Endometrial microvascular endothelial cells (primary cell): ENCODE measurements around the gene LSR. TPM values are rescaled to one million over a fixed set of nuclear protein-coding genes. Genes with fewer than 3 reads are reported as not detected.
"Not testable (repeated sequence)": the region's sequence is repeated elsewhere in the genome, so short reads cannot be mapped to it uniquely, and the experiment has no call there.

Experiments
- in situ Hi-C: cut with HindIII; loops from 2 replicates; pipeline ENCODE4 v1.10.0; 2017; ENCODE audit warnings: low sequenced_read_pairs, low pct_unique_long_range_greater_than_20kb; ENCODE audit errors: inconsistent ontology term
- total RNA-seq: library from RNA; depleted of rRNA; stranded (reverse); fragments of >200 nt; gene quantifications from one replicate; pipeline ENCODE4 v1.2.3, GENCODE V29; 2015; ENCODE audit errors: inconsistent ontology term

LSR gene
- total RNA-seq, 1 donor from 2014 or later = 0.09 TPM

DNA sequence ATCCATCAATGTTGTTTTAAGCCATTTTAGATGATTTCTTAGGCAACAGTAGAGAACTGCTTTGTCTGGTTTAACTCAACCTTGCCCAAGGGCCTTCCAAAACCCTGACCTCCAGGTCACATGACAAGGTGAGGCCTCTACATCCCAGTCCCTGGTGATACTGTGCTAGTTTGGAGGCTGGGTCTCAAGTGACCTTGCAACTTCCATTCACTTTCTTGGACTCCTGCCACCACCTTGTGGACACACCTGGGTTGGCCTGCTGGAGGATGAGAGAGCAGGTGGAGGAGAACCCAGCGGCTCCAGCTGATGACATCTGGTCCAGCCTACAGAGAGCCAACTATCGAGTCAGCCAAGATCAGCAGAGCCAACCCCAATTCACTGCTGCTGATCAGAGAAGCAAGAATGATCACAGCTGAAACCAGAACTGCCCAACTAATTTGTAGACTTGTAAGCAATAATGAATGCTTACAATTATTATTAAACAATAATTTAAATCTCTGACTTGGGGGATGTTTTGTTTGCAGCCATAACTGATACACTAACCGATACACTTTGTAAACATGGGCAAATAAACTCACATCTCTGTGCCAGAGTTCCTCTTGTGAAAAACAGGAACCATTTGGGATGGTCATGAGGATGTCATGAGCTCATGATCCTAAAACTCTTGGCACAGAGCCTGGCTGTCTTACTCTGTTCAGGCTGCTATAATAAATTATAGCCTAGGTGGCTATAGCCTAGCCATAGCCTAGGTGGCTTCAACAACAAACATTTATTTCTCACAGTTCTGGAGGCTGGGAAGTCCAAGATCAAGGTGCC, 31.8 kb upstream of the LSR start:
- in situ Hi-C loops = no loop called here

DNA sequence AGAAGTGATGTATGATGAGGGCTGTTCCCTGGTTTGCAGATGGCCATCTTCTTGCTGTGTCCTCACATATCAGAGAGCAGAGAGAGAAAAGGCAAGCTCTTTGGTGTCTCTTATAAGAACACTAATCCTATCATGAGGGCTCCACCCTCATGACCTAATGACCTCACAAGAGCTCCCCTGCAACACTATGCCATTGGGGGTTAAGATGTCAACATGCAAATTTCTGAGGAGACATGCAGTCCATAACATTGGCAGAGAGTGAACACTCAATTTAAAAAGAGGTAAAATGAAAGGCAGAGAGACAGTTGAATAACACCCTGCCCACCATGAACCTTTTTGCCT, 31.2 kb upstream of the LSR start:
- in situ Hi-C loops = no loop called here

DNA sequence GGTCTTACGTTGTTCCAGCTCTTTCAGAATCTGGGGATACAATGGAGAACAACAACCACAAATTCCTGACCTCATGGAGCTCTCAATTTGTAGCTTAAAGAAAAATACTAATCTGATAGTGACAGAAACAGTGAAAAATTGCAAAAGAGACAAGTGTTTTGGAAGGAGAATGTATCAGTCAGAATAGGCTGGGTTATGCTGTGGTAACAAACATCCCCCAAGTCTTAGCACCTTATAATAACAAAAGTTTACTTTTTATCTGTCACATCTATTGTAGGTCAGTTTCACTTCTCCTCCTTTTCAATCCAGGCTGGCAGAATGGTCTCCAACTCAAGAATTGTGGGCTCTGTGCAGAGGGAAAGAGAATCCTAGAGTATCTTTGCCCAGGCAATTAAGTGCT, 29.8 kb upstream of the LSR start:
- in situ Hi-C loops = no loop called here

DNA sequence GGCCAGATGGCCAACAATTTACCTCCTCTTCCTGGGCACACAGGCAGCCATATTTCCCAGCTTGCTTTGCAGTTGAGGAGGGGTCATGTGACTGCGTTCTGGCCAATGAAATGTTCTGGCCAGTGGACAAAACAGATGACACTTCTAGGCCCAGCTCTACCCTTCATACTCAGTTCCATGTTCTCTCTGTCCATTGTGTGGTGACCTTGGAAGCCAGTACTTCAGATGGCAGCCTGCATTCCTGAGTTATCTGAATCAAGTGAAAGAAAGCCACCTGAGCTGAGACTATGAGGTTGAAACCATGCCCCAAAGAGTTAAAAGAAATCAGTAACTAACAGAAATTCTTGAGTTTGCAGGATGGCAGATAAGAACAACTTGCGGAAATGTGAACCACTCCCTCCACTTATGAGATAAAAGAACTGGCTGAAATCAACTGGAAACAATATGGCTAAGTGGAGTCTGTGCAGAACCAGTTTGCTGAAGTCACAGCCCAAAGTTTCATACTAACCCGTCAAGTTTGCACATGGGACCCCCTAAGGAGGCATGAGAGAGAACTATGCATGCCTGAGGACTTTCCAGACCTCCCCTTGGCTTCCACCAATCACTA, 28.4 kb upstream of the LSR start:
- in situ Hi-C loops = no loop called here

DNA sequence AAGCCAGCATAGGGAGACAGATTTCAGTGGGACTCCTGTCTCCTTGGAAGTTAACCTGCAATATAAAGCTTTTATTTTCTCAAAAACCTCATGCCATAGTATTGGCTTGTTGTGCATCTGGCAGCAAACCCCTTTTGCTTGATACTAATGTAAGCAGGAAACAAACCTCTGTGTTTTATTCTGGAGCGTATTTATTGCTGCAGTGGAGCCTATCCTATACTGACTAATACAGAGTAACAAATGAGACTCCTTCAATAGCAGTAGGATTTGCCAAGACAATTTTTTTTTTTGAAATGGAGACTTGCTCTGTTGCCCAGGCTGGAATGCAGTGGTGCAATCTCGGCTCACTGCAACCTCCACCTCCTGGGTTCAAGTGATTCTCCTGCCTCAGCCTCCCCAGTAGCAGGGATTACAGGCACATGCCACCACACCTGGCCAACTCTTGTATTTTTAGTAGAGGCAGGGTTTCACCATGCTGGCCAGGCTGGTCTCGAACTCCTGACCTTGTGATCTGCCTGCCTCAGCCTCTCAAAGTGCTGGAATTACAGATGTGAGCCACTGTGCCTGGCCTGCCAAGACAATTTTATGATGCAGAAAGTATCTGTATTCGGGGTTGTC, 27.7 kb upstream of the LSR start:
- in situ Hi-C loops = not testable (repeated sequence)

DNA sequence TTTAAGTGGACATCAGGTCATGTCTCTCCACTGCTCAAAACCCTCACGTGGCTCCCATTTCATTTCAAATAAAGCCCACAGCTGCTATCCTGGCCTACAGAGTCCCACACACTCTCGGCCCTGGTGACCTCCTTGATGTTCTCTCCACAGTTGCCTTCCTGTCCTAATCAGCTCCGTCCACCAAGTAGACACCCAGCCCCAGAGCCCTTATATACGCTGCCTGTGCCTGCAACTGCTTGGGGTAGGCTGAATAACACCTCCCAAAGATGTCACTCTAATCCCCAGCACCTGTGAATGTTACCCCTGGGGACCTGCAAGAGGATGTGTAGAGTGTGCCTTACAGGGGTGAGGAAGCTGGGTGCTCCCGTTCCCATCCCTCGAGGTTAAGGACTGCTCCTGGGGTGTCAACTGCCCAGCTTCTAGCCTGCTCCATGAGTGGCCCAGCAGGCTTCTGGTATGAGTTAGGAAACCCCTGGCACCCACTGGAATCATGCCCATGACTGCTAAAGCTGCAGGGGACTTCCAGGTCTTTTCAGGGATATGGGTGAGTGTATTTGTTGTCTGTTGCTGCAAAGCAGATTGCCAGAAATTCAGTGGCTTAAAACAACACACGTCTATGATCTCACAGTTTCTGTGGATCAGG, 26.3 kb upstream of the LSR start:
- in situ Hi-C loops = no loop called here

DNA sequence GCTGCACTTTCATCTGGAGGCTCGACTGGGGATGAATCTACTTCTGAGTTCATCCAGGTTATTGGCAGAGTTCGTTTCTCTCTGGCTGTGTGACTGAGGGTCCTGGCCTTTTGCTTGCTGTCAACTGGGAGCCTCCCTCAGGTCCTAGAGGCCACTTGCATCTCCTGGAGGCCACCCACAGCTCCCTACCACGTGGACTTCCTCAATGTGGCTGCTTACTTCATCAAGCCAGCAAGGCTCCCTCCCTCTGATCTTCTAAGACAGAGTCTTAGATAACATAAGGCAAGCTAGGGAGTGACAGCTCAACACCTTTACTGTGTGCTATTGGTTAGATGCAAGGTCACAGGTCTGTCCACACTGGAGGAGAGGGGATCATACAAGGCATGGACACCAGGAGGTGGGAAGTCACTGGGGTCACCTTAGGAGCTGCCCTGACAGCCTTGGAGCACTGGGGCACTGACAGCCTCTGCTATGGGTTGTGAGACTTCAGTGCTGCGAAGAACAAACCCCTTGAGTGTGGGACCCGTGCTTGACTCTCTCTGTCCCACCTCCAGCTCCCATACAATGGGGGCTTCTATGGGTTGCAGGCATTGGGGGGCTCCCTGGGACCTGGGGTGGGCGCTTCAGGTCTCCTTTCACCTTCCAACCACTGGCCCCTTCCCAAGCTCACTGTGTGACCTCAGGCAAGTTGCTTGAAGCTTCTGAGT, 25.6 kb upstream of the LSR start:
- in situ Hi-C loops = no loop called here

DNA sequence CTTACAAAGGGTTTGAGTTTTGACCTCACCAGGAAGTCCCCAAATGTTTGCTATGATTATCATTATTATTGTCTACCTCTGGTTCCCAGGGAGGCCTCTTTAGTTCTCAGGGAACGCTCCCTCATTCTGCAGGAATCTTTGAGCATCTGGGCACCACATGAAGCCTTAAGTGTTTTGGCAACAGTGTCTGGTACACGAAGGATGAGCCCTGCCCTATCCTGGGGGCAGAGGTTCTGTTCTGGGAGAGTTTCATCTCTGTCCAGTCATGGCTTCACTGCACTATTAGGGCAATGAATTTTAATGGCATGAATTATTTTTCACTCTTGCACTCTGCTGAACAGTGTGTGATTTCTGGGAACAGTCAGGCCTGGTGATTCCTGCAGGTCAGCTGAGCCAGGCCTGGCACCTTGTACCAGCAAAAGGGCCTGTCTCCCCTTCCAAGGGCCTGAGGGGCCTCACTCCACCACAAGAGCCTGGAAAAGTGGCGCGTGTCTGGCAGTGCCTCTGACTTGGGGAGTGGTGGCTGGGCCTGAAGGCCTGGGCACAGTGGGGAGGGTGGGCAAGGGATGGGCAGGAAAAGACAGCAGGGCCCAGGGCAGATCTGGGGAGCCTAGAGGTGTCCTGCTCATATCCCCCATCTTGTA, 24.8 kb upstream of the LSR start:
- in situ Hi-C loops = no loop called here

DNA sequence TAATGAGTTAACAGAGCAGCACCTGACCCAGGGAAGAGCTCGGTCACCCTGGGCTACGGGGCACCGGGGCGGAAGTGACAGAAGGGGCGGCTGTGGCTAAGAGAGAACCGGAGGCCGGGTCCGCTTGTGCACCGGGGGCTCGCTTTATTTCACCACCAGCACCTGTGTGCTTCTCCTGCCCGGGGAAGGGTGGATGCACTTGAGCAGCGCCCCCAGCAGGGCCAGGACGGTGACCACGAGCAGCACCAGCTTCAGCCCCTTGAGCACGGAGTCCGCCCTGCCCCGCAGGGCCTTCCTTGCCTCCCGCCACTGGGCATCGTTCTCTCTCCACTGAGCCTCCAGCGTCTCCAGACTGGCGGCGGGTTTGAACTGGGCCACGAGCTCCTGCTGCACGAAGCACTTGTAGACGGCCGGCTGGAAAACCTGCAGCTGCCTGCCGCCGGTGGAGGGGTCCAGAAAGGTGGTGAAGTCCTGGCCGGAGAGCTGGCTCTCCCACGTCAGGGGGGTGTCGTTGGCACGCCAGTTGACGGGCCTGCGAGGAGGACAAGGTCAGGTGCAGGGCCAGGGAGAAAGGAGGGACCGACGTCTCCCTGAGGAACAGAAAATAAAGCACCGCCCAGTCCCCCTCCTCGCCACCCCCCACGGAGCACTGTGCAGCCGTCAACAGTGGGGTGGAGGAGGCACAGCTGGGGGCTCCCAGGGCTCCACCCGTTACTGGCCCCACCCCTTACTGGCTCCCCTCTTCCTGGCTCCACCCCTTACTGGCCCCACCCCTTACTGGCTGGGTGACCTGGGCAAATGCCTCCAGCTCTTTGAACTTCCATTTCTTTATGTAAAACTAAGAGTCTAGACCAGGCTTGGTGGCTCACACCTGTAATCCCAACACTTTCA, 23.9 kb upstream of the LSR start:
- in situ Hi-C loops = no loop called here

DNA sequence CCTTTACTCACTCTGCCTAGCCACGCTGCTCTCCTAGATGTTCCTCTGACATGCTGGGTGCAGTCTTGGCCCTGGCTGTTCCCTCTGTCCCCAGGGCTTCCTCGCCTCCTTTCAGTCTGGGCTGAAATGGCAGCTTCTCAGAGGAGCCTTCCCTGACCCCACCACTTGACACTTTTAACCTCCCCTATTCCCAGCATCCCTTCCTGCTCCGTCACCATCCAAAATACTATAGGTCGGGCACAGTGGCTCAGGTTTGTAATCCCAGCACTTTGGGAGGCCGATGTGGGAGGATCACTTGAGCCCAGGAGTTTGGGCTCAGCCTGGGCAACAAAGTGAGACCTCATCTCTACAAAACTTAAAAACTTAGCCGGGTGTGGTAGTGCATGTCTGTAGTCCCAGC, 22.9 kb upstream of the LSR start:
- in situ Hi-C loops = no loop called here

DNA sequence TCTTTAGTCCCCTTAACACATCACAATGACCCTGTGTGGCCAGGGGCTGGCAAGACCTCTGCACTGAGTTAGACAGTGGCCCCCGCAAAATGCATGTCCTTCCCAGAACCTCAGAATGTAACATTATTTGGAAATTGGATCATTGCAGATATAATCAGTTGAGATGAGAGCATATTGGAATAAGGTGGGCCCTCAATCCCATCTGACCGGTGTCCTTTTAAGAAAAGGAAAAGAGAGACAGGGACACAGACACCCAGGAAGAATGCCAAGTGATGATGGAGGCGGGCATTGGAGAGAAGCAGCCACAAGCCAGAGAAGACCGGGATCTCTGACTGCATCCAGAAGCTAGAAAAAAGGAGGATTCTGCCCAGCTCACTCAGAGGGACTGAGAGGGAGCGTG, 22.1 kb upstream of the LSR start:
- in situ Hi-C loops = no loop called here

DNA sequence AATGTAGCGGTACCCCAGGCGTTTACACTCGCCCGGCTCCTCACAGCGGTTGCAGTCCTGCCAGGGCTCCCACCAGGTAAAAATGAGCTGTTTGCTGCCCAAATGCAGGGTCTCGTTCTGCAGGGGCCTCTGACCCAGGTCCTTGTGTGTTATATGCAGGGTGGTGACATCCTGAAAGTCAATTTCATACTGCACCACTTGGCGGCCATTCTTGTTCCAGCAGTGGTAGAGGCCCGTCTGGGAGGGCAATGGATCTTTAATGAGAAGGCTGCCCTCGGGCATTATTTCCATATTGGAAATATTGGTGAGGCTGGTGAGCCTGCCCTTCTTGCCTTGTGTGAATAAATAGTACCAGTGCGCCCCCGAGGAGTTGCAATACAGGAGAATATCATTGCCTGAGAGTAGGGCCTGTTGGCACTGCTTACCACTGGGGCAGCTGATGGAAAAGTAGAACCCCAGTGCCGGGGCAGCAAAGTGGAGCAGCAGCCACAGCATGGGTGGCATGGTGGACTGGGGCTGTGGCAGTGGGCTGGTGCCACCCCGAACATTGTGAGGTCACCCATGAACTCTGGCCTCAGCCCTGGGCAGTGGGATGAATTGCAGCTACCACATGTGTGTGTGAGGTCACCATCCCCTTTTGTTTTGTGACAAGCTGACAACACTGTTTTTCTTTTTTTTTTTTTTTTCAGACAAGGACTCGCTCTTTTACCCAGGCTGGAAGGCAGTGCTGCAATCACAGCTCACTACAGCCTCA, 20.4 kb upstream of the LSR start, which contains the start of gene FAM187B:
Gene FAM187B (minus strand): TSS at position 563 of the 754 bp plus-strand sequence. CDS start 59 bp downstream, at position 504.
- in situ Hi-C loops = no loop called here

DNA sequence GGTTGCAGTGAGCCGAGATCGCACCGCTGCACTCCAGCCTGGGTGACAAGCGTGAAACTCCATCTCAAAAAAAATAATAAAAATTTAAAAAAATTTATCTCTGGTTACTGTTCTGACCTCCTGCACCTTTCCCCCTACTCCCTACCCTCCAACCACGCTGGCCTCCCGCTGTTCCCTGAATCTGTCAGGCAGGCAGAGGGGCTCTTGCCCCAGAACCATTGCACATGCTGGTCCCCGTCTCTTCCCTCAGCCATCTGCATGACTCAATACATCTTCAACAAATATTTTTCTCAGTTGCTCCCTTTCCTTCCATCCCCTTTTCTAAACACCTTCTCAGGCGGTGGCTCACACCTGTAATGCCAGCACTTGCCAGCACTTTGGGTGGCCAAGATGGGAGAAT, 19.2 kb upstream of the LSR start:
- in situ Hi-C loops = no loop called here

DNA sequence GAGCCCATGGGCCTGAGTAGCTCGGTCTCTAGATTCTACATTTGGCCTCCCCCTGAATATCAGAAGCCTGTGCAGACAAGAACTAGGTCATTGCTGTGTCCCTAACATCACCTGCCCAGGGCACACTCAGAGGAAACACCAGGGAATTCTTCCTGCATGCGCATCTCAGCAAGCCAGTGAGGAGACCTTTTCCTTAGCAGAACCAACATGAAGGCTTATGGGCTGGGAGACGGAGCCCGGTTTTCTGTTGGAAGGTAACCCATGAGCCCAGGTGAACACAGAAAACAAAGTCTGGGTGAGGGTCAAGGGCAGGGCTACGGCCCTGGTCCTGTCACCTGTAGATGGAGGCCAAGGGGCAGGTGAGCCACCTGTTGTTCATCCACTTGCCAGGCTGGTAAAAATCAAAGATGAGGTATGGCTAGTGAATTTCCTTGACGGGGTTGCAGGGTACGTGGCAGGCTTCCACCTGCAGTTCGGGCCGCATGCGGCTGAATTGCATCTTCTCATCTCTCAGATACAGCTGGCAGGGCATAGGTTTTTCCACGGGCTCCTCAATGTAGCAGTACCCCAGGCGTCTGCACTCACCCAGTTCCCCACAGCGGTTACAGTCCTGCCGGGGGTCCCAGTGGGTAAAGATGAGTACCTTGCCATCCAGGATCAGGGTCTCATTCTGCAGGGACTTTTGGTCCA, 16.7 kb upstream of the LSR start:
- in situ Hi-C loops = no loop called here

DNA sequence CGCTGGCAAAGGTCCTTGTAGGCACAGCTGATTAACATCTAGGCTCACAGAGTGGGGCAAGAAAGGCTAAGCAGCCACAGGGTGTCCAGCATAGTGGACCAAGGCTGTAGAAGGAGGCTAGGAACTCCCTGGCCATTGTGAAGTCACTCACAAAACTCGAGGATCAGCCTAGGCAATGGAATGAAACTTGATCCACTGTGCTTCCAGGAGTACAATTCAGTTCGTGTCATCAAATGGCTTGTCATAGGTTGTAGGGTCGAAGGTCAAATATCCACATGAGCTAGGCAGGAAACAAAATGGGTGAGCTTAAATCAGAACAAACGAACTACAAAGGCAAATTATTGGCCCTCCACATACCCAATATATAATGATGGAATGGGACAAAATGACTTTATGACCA, 15.9 kb upstream of the LSR start:
- in situ Hi-C loops = no loop called here

DNA sequence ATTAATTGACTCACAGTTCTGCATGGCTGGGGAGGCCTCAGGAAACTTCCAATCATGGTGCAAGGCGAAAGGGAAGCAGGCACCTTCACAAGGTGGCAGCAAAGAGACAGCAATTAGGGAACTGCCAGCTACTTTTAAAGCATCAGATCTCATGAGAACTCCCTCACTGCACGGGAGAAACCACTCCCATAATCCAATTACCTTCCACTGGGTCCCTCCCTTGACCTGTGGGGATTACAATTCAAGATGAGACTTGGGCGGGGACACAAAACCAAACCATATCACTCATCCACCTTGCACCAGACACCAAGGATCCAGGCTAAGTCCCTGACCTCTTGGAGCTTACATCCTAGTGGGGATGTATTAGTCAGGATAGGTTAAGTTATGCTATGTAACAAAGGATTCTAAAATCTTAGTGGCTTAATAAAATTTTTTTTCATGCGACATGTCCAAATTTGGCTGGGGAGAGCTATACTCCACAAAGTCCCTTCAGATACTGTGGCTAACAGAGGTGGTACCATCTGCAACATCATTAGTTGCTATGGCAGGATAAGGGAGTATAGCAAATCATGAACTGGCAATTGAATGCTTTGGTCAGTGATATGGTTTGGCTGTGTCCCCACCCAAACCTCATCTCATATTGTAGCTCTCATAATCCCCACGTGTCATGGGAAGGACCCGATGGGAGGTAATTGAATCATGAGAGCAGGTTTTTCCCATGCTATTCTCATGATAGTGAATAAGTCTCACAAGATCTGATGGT, 12.0 kb upstream of the LSR start:
- in situ Hi-C loops = no loop called here
